Kidney (tissue), 14 donors: Measurements from ENCODE around the gene TIRAP. TPM values are rescaled to one million over a fixed set of nuclear protein-coding genes. Genes with fewer than 3 reads are reported as not detected.

Experiments
- DNase-seq, 5 donors: peaks; one replicate each; pipeline ENCODE4 v3.0.0-alpha.2; 2013 to 2020
- FAIRE-seq: peaks from 2 replicates; lab custom pipeline; 2012; peaks lifted over from hg19 to GRCh38; lab: Jason Lieb, UNC
- H3K27ac ChIP-seq, 2 donors: one replicate each; pipeline ENCODE4 v1.7.0; 2013; ENCODE audit warnings: low read depth in 2 of 2, low read length in 2 of 2, inconsistent platforms in 1 of 2
- H3K27me3 ChIP-seq: one replicate; pipeline ENCODE4 v1.7.1; 2013; ENCODE audit warnings: low read length, inconsistent platforms; ENCODE audit not compliant: control insufficient read depth, insufficient read depth
- H3K36me3 ChIP-seq, 3 donors: one replicate each; pipeline versions ENCODE4 v1.7.0 to v1.7.1; 2013; ENCODE audit warnings: low read length in 3 of 3, control low read depth in 1 of 3, inconsistent platforms in 1 of 3; ENCODE audit not compliant: insufficient read depth in 3 of 3, control insufficient read depth in 2 of 3
- H3K4me1 ChIP-seq, 3 donors: one replicate each; pipeline versions ENCODE4 v1.7.0 to v1.7.1; 2013; ENCODE audit warnings: low read length in 3 of 3, inconsistent platforms in 1 of 3, low read depth in 1 of 3; ENCODE audit not compliant: control insufficient read depth in 2 of 3, insufficient read depth in 2 of 3
- H3K4me3 ChIP-seq, 3 donors: one replicate each; pipeline versions ENCODE4 v1.7.0 to v1.8.1; 2013; ENCODE audit warnings: low read length in 3 of 3, control low read depth in 1 of 3, inconsistent platforms in 1 of 3
- H3K9ac ChIP-seq, 3 donors: one replicate each; pipeline versions ENCODE4 v1.7.0 to v1.7.1; 2013; ENCODE audit warnings: low read length in 3 of 3, control low read depth in 1 of 3, inconsistent platforms in 1 of 3
- H3K9me3 ChIP-seq, 3 donors: one replicate each; pipeline versions ENCODE4 v1.7.0 to v1.7.1; 2013; ENCODE audit warnings: low read length in 3 of 3, control low read depth in 1 of 3, inconsistent platforms in 1 of 3; ENCODE audit not compliant: control insufficient read depth in 2 of 3, insufficient read depth in 1 of 3
- CTCF ChIP-seq: IDR thresholded peaks from 3 replicates; pipeline ENCODE4 v1.5.1; 2012; ENCODE audit warnings: mild to moderate bottlenecking, moderate library complexity, borderline replicate concordance; ENCODE audit not compliant: insufficient read depth; ENCODE audit errors: extremely low read depth
- intact Hi-C: fragments of 100-400 bp; cut with DNase I; formaldehyde crosslinking; loops from one replicate; pipeline ENCODE4 v1.11.1; 2022
- polyA plus RNA-seq: library from polyadenylated mRNA; stranded (reverse); fragments of 350-450 nt; fragmentation: Illumina TruSeq; extraction: RNeasy Lipid Tissue Mini Kit (QIAGEN cat#74804); gene quantifications from one replicate; pipeline ENCODE4 v1.2.3, GENCODE V29; 2014; ENCODE audit warnings: low read depth, low replicate concordance; ENCODE audit not compliant: insufficient read depth
- total RNA-seq: library from RNA; stranded (reverse); fragmentation: NEBNext Ultra II Directional; extraction: Animal tissue kit (Norgen Biotek cat#: 25700); gene quantifications from one replicate; pipeline ENCODE4 v1.2.1, GENCODE V29; 2021
- donor health status: control.
- donor health status: control.
- donor health status: control.
- donor health status: control.
- donor health status: control.
- donor health status: DM: yes; HTN: yes; CAD: no.
- donor health status: Normal renal cell carcinoma (clear cell type).

TIRAP gene
- total and polyA plus RNA-seq, 2 donors from 2014 or later, result 5.8 to 12.1 TPM

GRCh38 chr11:126335463-126335760 is 52.5 kb downstream of the TIRAP start:
- no peaks in the 10 kb centered on the region for H3K27me3 ChIP-seq
- peak overlapping the region in 1 of 2 donors; percentile 48 for H3K27ac ChIP-seq
- no peak for TF ChIP-seq CTCF
- H3K4me3 ChIP-seq, result no peak overlapping the region
- intact Hi-C loops, result no loop called here
- DNase-seq, result no peak
- peaks cover 0 to 44% (median 7%) of the 10 kb centered on the region in 3 donors for H3K4me1 ChIP-seq
- H3K9ac ChIP-seq, result no peak overlapping the region
- no peaks in the 10 kb centered on the region for H3K36me3 ChIP-seq
- H3K9me3 ChIP-seq, result no peaks in the 10 kb centered on the region
- FAIRE-seq, result no peak

DNA sequence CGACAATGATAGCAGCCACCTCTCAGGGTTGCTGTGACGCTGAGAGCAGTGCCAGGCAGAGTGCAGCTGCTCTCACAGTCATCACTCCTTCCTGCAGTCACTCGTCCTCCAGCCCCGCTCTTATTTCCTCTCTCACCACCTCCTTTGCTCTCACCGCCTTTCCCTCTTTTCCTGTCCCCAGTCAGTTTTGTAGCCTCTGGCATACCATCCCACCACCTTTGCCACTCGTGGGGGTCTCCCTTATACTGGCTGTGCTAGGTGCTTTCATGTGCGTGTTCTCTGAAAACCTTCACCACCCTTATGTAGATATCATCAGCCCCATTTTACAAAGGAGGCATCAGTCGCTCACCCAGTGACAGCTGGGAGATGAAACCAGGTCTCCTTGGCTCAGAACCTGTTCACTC is 53.2 kb downstream of the TIRAP start:
- no peak for DNase-seq
- TF ChIP-seq CTCF, result no peak

GRCh38 chr11:126336671-126337101 is 53.8 kb downstream of the TIRAP start:
- H3K9me3 ChIP-seq, result no peaks in the 10 kb centered on the region
- DNase-seq, result peak in 2 of 5 donors; percentile 35 to 37
- H3K9ac ChIP-seq, result peak overlapping the region in 1 of 3 donors; percentile 38
- intact Hi-C loops, result no loop called here
- peak overlapping the region in 1 of 2 donors; percentile 63 for H3K27ac ChIP-seq
- no peak for FAIRE-seq
- peaks cover 0 to 41% (median 11%) of the 10 kb centered on the region in 3 donors for H3K4me1 ChIP-seq
- no peaks in the 10 kb centered on the region for H3K27me3 ChIP-seq
- H3K36me3 ChIP-seq, result peaks cover 0 to 4% (median 3%) of the 10 kb centered on the region in 3 donors
- TF ChIP-seq CTCF, result no peak
- no peak overlapping the region for H3K4me3 ChIP-seq

More for the DNA sequence above, 53.2 kb downstream of the TIRAP start:
- intact Hi-C loops, result no loop called here
- H3K9ac ChIP-seq, result no peak overlapping the region
- H3K27me3 ChIP-seq, result no peaks in the 10 kb centered on the region
- no peak overlapping the region for H3K4me3 ChIP-seq
- H3K9me3 ChIP-seq, result no peaks in the 10 kb centered on the region
- no peak overlapping the region for H3K27ac ChIP-seq
- peaks cover 0 to 42% (median 11%) of the 10 kb centered on the region in 3 donors for H3K4me1 ChIP-seq
- no peak for FAIRE-seq
- H3K36me3 ChIP-seq, result no peaks in the 10 kb centered on the region

- no peaks in the 10 kb centered on the region for H3K27me3 ChIP-seq
- H3K9me3 ChIP-seq, result no peaks in the 10 kb centered on the region
- no peak for FAIRE-seq
- H3K4me3 ChIP-seq, result no peak overlapping the region
- H3K36me3 ChIP-seq, result peaks cover 0 to 8% (median 3%) of the 10 kb centered on the region in 3 donors
- peaks cover 0 to 36% (median 11%) of the 10 kb centered on the region in 3 donors for H3K4me1 ChIP-seq
- no peak for TF ChIP-seq CTCF
- H3K27ac ChIP-seq, result peak overlapping the region in 1 of 2 donors; percentile 63
- DNase-seq, result peak in 3 of 5 donors; percentile 38 to 65 (median 60)
- intact Hi-C loops, result no loop called here
- H3K9ac ChIP-seq, result peak overlapping the region in 1 of 3 donors; percentile 38
Observed at GRCh38 chr11:126337126-126337473, 54.2 kb downstream of the TIRAP start.
